PFSK-1 (cell line): ENCODE measurements around the gene ADRB2.

ENCODE experiments used
- FOXP2 ChIP-seq: optimal IDR thresholded peaks from 2 replicates; pipeline ENCODE3; 2011; ENCODE audit warnings: borderline replicate concordance, control low read depth, inconsistent platforms; ENCODE audit not compliant: insufficient read depth; ENCODE audit errors: extremely low read length, extremely low read depth
- POLR2AphosphoS5 ChIP-seq: IDR thresholded peaks from 2 replicates; pipeline ENCODE4 v1.6.1; 2012; ENCODE audit warnings: low read depth, mild to moderate bottlenecking, control low read depth, low read length, moderate library complexity
- SIN3A ChIP-seq: IDR thresholded peaks from 2 replicates; pipeline ENCODE4 v1.6.1; 2012; ENCODE audit warnings: mild to moderate bottlenecking, low read length, moderate library complexity, borderline replicate concordance; ENCODE audit not compliant: insufficient read depth
- TF ChIP-seq, protein P1 (sequence below), 2 experiments: IDR thresholded peaks; 2 replicates each; pipeline versions ENCODE4 v1.6.1 to v1.8.0; 2011 to 2012; ENCODE audit warnings: low read depth in 2 of 2, low read length in 2 of 2, control low read depth in 1 of 2, inconsistent platforms in 1 of 2, mild to moderate bottlenecking in 1 of 2, moderate library complexity in 1 of 2; ENCODE audit not compliant: insufficient read depth in 1 of 2

DNA sequence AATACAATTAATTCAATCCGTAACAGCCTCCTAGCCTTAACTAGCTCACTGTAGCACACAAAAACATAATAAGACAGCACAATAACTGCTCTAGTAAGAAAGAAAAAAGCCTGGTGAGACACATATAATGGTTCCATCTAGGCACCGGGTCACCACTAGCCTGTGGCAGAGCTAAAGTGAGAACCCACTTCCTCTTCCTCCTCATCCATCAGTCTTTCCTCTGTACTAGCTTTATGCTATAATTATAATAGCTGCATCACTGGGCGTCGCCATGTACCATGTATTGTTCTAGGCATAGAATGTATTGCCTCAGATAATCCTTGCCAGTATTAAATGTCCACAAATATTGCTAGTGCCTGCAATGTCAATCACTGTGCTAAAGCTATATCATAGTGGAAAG, 23.1 kb downstream of the ADRB2 start:
- TF ChIP-seq SIN3A (no peak), POLR2AphosphoS5 (no peak), FOXP2 (no peak)
- TF ChIP-seq, protein P1, sequence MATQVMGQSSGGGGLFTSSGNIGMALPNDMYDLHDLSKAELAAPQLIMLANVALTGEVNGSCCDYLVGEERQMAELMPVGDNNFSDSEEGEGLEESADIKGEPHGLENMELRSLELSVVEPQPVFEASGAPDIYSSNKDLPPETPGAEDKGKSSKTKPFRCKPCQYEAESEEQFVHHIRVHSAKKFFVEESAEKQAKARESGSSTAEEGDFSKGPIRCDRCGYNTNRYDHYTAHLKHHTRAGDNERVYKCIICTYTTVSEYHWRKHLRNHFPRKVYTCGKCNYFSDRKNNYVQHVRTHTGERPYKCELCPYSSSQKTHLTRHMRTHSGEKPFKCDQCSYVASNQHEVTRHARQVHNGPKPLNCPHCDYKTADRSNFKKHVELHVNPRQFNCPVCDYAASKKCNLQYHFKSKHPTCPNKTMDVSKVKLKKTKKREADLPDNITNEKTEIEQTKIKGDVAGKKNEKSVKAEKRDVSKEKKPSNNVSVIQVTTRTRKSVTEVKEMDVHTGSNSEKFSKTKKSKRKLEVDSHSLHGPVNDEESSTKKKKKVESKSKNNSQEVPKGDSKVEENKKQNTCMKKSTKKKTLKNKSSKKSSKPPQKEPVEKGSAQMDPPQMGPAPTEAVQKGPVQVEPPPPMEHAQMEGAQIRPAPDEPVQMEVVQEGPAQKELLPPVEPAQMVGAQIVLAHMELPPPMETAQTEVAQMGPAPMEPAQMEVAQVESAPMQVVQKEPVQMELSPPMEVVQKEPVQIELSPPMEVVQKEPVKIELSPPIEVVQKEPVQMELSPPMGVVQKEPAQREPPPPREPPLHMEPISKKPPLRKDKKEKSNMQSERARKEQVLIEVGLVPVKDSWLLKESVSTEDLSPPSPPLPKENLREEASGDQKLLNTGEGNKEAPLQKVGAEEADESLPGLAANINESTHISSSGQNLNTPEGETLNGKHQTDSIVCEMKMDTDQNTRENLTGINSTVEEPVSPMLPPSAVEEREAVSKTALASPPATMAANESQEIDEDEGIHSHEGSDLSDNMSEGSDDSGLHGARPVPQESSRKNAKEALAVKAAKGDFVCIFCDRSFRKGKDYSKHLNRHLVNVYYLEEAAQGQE (IDR thresholded peaks at IDR 0.05; ENCODE audit: insufficient read depth in 1 of 2, low read depth in 2 of 2, low read length in 2 of 2): no peak
